Mesothelial cell of epicardium (in vitro differentiated cells): ENCODE measurements around the gene PTPRN2. TPM values are rescaled to one million over a fixed set of nuclear protein-coding genes. Genes with fewer than 3 reads are reported as not detected.

Source experiments
- DNase-seq, 2 experiments: peaks; one replicate each; pipeline ENCODE4 v3.0.0; 2021; ENCODE audit warnings: low spot score in 2 of 2; ENCODE audit not compliant: unreplicated experiment in 2 of 2
- H3K27ac Mint-ChIP-seq: 2 replicates; pipeline ENCODE4 v1.8.0; 2021; ENCODE audit warnings: mixed read lengths
- H3K27me3 Mint-ChIP-seq: 2 replicates; pipeline ENCODE4 v1.8.0; 2021; ENCODE audit warnings: low read depth, mixed read lengths
- H3K36me3 Mint-ChIP-seq: 2 replicates; pipeline ENCODE4 v1.8.0; 2021; ENCODE audit warnings: mixed read lengths
- H3K4me1 Mint-ChIP-seq: 2 replicates; pipeline ENCODE4 v1.8.0; 2021; ENCODE audit warnings: mixed read lengths
- H3K4me3 Mint-ChIP-seq: 2 replicates; pipeline ENCODE4 v1.8.0; 2021; ENCODE audit warnings: mild to moderate bottlenecking, moderate library complexity, mixed read lengths
- H3K9me3 Mint-ChIP-seq: 2 replicates; pipeline ENCODE4 v1.8.0; 2021; ENCODE audit warnings: mixed read lengths
- CTCF ChIP-seq: fragments of 200-600 bp; sonication (generic); IDR thresholded peaks from one replicate; pipeline ENCODE4 v1.5.0; 2021; ENCODE audit warnings: antibody characterized with exemption; ENCODE audit not compliant: unreplicated experiment
- total RNA-seq: library from RNA; stranded (reverse); gene quantifications from 3 replicates; pipeline ENCODE4 v1.2.1, GENCODE V29; 2021

PTPRN2 gene
- total RNA-seq, 1 donor from 2014 or later, result 2.2 TPM

GRCh38 chr7:157640144-157640543 is 947.5 kb downstream of the PTPRN2 start:
- Mint-ChIP-seq H3K27ac (no peak overlapping the region), H3K4me1 (no peaks in the 10 kb centered on the region), H3K36me3 (no peaks in the 10 kb centered on the region)

GRCh38 chr7:157638563-157638962 is 949.1 kb downstream of the PTPRN2 start:
- Mint-ChIP-seq H3K4me1 (no peaks in the 10 kb centered on the region), H3K36me3 (no peaks in the 10 kb centered on the region), H3K4me3 (no peak overlapping the region), H3K27ac (no peak overlapping the region), H3K27me3 (peaks cover 39% of the 10 kb centered on the region), H3K9me3 (peaks cover 23% of the 10 kb centered on the region)
- TF ChIP-seq CTCF, result no peak
- DNase-seq, result no peak

More at GRCh38 chr7:157640144-157640543, 947.5 kb downstream of the PTPRN2 start:
- no peak for DNase-seq
- peaks cover 27% of the 10 kb centered on the region for H3K9me3 Mint-ChIP-seq
- no peak for TF ChIP-seq CTCF
- peaks cover 23% of the 10 kb centered on the region for H3K27me3 Mint-ChIP-seq
- no peak overlapping the region for H3K4me3 Mint-ChIP-seq

GRCh38 chr7:157637216-157637949 is 950.2 kb downstream of the PTPRN2 start:
- H3K36me3 Mint-ChIP-seq, result no peaks in the 10 kb centered on the region

GRCh38 chr7:157635669-157636068 is 952.0 kb downstream of the PTPRN2 start:
- Mint-ChIP-seq H3K4me3 (no peak overlapping the region), H3K27me3 (peaks cover 56% of the 10 kb centered on the region), H3K27ac (no peak overlapping the region), H3K36me3 (no peaks in the 10 kb centered on the region), H3K9me3 (peaks cover 14% of the 10 kb centered on the region), H3K4me1 (no peaks in the 10 kb centered on the region)
- no peak for DNase-seq
- no peak for TF ChIP-seq CTCF

More at GRCh38 chr7:157637216-157637949, 950.2 kb downstream of the PTPRN2 start:
- no peak for DNase-seq
- H3K27me3 Mint-ChIP-seq, result peaks cover 46% of the 10 kb centered on the region
- H3K27ac Mint-ChIP-seq, result no peak overlapping the region
- H3K4me1 Mint-ChIP-seq, result no peaks in the 10 kb centered on the region
- H3K9me3 Mint-ChIP-seq, result peaks cover 20% of the 10 kb centered on the region
- no peak overlapping the region for H3K4me3 Mint-ChIP-seq
- TF ChIP-seq CTCF, result no peak

GRCh38 chr7:157635148-157635500 is 952.5 kb downstream of the PTPRN2 start:
- H3K4me1 Mint-ChIP-seq, result no peaks in the 10 kb centered on the region
- TF ChIP-seq CTCF, result no peak
- no peak overlapping the region for H3K27ac Mint-ChIP-seq
- no peak for DNase-seq
- peaks cover 61% of the 10 kb centered on the region for H3K27me3 Mint-ChIP-seq
- H3K36me3 Mint-ChIP-seq, result no peaks in the 10 kb centered on the region
- H3K4me3 Mint-ChIP-seq, result no peak overlapping the region
- H3K9me3 Mint-ChIP-seq, result peaks cover 8% of the 10 kb centered on the region
